HG03097 (cell line): ENCODE measurements around the gene DACT2.
"Not testable (repeated sequence)": the region's sequence is repeated elsewhere in the genome, so short reads cannot be mapped to it uniquely, and the experiment has no call there.

ENCODE experiments used
- ATAC-seq: cut with Tn5 transposase; IDR thresholded peaks from one replicate; pipeline ENCODE4 v1.9.1; 2021; ENCODE audit not compliant: unreplicated experiment, low FRiP score

DACT2 gene, protein sequence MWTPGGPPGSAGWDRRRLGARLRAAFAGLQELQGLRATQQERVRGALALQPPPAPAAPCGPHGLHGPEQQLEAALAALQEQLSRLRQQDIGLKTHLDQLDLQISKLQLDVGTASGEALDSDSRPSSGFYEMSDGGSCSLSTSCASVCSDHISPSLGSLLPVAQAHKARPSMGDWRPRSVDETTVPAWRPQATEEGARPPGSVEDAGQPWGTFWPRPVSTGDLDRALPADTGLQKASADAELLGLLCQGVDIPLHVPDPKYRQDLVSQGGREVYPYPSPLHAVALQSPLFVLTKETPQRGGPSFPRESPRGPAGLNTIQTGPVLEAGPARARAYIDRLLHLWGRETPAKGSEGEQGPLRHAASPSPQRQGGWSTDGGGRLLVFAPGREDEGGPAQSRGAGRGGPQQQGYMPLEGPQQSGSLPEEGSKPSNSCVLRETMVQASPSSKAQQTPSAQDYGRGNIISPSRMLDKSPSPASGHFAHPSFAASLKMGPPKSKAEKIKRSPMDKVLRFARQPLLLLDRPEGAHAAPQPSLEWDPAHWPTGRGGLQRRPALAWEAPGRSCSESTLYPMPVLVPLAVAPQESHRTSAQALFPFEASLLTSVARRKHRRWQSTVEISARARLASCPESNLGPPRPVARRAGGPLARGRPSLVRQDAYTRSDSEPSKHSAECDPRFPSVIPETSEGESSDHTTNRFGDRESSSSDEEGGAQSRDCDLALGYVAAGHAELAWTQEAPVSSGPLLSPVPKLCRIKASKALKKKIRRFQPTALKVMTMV

DNA sequence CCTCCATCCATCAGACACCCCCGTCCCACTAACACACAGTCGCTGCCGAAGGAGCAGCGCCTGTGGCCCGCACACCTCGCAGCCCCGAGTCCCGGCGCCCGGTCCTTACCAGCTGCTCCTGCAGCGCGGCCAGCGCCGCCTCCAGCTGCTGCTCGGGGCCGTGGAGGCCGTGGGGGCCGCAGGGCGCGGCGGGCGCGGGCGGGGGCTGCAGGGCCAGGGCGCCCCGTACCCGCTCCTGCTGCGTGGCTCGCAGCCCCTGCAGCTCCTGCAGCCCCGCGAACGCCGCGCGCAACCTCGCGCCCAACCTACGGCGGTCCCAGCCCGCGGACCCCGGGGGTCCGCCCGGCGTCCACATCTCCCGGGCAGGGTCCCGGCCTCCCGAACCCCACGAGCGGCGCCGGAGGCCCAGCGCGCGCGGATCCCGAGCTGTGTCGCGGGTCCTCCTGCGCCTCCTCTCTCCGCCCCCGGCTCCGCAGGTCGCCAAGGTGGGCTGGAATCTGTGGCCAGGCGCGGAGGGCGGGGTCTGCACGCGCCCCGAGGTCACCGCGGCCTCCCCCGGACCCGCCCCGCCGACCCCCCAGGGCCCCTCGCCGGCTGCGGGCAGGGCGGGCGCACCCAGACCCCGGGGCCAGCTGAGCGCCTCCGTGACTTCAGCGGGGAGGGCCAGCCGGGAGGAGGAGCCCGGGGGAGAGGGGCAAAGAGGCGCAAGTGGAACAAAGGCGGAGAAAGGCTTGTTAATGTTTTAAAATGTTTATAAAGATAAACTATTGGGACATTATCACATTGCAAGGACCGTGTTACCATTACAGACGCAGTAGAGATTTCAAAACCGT is at the start of gene DACT2:
Gene DACT2, minus strand, starts transcription at position 499 of the 833 bp plus-strand sequence. Its CDS starts 144 bp downstream, at position 355.
- ATAC-seq, result no peak

DNA sequence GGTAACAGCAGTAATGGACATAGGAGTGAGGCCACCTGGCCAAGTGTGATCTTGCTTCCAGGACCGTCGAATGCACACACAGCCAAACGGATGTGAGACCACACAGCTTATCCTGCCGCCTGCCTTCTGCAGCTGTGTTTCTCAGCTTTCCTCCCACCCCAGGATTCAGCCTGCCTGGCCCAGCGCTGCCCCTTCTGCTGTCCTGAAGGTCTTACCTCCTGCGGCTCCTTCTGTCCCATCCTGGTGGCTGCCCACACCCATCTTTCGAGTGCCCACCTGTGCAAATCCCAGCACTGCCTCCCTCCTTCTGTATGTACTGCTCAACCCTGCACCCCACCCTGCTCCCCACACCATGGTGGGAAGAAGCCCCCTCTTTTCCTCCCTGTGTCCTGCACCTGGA is 49.4 kb upstream of the DACT2 start:
- no peak for ATAC-seq

DNA sequence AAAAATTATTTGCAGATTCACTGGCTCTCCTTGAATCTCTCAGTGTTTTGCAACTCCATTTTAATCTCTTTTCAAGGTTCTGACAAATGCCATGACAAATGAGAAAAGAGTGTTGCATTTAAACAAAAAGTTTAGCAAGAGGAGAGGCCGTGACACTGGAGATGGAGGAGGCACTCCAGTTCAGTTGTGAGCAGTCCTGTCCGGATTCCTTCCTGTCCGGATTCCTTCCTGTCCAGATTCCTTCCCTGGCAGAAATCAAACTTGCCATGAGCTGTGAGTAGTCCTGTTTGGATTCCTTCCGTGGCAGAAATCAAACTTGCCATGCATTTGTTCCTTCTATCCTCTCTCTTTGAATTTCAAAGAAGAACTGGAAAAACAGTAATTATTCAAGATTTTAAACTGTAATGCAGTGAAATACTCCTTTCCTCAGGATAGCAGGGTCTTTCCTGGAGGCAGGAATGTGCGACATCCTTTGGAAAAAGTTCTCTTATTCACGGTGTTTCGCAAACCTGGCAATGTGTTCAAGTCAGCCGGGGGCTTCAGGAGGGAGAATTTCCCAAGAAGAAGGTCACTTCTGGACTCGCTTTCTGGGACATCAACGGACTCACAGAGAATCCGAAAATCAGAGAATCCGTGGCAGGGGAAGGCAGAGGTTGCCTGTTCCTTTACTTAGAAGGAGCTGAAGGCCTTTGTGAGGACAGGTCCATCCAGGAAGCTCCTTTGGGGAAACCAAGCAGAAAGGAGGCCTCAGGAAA is 48.7 kb upstream of the DACT2 start:
- no peak for ATAC-seq

DNA sequence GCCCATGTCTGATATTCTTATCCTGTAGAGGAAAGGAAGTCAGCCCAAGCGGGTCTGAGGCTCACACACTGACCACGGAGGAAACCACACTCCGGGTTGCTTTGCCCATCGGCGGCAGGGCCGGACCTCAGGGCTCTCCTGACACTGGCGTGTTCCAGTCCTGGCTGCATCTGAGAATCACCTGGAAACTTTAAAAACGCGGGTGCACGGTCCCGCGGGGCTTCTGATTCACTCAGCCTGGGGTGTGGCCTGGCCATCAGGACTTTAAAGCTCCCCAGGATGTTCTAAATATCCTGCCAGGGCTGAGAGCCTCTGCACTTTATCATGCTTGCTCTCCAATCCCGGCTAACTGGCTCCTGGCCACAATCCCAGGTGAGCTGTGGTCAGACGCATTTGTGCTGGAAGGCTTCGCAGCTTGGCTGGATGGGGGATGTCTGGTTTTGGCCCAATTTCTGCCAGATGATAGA is 47.7 kb upstream of the DACT2 start:
- ATAC-seq, result no peak

DNA sequence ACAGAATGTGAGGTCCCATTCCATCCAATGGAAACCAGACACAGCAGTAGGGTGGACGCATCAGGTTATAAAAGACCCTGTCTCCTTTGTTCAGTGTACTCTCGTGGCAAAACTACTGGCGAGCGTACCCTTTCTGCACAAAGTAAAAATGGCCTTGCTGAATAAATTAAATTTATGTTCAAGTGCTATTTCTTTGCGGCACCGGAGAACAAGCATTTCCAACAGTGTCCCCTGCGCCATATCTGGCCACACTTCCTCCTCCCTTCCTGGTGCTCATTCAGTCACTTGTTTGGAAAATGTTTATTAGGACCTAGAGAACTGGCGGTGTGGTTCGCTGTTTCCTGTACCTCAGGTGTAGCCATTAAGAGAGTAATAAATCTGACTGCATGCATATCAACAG is 46.9 kb upstream of the DACT2 start:
- no peak for ATAC-seq

DNA sequence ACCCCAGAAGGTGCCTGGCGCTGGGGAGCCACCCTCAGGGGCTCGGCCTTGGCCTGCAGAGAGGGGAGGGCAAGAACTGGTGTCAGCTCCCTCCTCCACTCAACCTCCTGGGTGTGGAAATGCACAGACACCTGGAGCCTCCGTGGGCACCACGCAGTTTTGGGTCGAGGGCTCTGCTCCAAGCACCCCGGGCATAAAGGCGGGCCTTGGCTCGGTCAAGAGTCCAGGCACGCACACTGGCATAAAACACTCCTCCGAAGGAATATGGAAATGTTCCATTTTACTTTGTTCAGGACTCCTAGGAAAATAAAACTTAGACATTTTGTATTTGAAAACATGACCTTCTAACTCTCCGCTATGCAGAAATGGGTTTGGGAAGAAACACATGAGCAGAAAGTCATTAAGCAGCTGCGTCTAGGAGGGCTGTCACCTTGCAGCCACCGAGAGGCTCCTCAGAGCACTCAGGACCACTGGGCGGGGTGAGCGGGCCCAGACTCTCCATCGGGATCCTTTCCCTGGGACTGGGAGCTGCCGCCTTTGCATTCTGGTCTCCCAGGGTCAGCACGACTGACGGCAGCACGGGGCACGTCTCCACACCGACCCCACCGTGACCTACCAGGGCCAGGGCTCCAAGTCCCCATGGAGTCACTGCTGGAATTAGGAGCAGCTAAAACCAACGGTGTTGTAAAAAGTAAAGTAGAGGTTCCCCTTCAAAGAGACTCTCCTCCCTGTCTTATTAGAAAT is 46.0 kb upstream of the DACT2 start:
- no peak for ATAC-seq

DNA sequence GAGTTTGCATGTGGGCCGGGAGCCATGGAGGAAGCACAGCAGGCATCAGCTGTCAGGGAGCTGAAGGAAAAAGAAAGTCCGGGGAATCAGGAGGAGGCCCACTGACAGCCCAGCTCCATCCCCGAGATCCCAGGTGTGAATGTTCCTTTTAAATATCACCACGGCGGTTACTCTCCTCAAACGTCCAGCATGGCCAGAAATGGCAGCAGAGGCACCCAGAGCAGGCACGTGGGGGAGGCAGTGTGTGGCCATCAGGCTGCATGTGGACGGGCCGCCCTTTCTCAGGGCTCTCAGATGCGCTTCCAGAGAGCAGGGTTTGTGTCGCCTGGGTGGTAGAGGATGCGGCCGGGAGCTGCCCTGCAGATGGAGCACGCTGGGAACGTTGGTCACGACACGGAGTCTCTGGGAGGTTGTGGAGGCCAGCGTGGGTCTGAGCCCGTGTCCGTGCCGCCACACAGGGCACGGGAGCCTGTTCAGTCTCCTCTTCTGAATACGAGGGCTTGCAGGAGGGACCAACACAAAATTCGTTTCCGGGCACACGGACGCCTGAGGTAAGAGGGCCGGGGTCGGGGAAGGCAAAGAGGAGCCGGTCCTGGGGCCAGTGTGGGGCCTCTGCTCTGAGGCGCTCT is 45.3 kb upstream of the DACT2 start:
- no peak for ATAC-seq

DNA sequence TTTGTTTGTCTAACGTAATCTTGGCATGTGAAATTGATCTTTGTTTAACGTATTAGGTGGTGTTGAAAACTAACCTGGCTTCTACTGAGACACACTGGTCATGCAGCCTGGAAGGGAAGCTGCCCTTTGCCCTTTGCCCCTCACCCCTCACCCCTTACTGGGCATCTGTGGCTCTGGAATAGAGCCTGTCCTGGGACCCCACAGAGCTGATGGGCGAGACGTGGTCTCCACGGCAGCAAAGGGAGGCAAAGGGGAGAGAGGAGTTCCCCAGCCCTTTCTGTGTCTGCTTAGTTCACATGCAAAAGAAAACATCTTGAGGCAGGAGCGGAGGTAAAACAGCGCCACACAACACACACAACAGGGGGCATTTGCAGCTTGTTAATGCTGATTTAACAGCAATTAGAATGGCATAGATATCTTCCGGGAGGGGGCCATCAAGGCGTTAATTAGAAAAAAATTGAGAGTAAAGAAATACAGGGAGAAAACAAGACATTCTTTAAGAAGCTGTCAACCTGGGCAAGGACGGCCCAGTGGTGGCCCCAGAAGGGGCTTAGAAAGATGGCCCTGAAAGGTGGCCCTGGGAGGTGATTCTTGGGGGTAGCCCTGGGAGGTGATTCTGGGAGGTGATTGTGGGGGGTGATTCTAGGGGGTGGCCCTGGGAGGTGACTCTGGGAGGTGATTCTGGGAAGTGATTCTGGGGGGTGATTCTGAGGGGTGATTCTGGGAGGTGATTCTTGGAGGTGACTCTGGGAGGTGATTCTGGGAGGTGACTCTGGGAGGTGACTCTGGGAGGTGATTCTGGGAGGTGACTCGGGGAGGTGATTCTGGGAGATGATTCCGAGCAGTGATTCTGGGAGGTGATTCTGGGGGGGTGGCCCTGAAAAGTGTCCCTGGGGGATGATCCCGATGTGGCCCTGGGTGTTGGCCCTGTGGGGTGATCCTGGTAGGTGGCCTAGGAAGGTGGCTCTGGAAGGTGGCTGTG is 44.5 kb upstream of the DACT2 start:
- no peak for ATAC-seq

DNA sequence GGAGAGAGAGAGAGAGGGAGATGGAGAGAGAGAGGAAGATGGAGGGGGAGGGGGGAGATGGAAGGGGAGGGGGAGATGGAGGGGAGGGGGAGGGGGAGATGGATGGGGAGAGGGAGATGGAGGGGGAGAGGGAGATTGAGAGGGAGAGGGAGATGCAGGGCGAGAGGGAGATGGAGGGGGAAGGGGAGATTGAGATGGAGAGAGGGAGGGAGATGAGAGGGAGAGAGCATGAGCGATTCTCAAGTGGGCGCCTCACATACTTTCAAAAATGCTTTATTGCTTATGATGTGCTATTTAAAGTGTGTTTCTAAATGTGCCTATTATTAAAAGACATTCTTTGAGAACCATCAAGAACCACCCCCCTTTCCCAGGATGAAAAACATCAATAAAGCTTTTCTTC is 43.7 kb upstream of the DACT2 start:
- no peak for ATAC-seq

DNA sequence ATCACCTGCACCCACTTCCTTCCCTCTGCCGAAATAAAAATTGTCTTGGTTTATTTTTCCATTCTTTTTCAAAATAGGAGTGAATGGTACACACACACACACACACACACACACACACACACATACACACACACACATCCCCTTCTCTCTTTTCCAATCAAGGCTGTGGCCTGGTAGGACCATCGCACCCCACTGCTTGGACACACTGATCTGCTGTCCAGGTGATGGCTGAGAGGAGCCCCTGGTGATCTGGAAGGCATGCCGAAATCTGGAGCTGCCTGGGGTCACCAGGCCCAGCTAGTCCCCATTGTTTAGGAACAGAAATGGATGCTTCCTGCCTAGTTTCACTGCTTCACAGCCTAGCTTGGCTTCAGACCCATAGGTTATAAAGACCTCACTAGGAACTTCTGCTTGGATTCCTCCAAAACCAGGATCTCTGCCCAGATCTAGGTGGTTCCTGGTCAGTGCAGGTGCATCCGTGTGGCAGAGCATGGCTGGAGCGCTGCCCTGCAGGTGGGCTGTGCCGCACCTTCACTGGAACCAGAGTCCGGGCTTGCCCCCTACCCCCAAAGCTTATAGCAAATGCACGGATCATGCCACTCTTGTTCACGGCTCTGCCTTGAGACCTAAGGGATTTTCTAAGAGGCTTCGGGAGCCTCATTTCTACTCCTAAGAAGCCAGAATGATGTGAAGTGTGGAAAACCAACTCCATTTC is 42.9 kb upstream of the DACT2 start:
- ATAC-seq, result no peak

DNA sequence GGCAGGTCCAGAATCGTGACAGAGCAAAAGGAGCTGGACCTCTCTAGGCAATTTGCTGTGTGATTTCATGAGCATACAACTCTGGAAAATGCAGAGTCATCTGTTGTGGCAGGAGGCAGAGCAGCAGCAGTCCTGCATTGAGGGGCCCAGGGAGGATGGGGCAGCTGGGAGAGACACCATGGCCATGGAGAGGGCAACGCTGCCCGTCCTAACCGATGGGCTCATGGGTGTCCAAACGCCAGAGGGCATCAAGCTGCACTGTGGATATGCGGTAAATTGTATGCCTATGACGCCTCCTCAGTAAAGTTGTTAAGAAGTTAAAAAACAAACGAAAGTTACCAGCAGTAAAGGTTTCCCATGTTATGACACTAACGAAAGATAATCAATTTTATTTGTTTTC is 42.2 kb upstream of the DACT2 start:
- ATAC-seq, result no peak

DNA sequence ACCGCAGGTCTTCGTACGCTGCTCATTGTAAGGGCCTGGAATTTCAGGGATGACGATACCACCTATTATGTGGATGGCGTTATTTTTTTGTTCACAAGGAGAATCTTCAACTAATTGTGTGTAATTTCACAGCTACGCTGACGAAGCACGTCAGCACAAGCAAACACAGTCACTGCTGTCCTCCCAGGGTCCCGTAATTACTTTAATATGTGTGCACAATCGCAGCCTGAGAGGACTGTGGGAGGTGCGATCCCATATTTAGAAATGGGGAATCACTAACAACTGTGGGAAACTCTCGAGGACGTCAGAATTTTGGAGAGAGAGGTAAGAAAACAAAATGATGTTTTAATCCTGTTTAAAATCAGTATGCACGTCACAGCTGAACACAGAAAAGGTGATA is 40.2 kb upstream of the DACT2 start:
- no peak for ATAC-seq

DNA sequence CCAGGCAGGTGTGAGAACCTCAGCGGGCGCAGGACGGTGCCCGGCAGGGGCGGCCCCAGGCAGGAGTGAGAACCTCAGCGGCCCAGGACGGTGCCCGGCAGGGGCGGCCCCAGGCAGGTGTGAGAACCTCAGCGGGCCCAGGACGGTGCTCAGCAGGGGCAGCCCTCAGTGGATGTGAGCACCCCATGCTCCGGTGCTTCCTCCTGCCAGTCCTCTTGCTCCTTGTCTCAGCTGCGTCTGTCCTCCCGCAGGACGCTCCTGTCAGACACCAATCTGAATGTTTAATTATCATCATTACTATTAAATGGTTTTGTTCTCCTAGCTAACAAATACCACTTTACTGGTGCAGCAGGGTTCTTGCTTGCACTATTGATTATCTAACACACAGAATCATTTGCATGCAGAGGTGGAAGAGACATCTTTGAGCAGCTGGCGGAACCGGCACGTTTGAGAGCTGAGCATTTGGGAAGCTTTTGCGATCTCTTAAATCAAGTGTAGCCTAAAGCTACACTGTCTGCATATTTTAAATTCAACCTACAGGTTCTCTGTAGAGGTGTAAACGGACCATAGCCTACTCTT is 39.4 kb upstream of the DACT2 start:
- ATAC-seq, result no peak

DNA sequence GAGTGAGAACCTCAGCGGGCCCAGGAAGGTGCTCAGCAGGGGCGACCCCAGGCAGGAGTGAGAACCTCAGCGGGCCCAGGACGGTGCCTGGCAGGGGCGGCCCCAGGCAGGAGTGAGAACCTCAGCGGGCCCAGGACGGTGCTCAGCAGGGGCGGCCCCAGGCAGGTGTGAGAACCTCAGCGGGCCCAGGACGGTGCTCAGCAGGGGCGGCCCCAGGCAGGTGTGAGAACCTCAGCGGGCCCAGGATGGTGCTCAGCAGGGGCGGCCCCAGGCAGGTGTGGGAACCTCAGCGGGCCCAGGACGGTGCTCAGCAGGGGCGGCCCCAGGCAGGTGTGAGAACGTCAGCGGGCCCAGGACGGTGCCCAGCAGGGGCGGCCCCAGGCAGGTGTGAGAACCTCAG is 37.3 kb upstream of the DACT2 start:
- not testable (repeated sequence) for ATAC-seq

DNA sequence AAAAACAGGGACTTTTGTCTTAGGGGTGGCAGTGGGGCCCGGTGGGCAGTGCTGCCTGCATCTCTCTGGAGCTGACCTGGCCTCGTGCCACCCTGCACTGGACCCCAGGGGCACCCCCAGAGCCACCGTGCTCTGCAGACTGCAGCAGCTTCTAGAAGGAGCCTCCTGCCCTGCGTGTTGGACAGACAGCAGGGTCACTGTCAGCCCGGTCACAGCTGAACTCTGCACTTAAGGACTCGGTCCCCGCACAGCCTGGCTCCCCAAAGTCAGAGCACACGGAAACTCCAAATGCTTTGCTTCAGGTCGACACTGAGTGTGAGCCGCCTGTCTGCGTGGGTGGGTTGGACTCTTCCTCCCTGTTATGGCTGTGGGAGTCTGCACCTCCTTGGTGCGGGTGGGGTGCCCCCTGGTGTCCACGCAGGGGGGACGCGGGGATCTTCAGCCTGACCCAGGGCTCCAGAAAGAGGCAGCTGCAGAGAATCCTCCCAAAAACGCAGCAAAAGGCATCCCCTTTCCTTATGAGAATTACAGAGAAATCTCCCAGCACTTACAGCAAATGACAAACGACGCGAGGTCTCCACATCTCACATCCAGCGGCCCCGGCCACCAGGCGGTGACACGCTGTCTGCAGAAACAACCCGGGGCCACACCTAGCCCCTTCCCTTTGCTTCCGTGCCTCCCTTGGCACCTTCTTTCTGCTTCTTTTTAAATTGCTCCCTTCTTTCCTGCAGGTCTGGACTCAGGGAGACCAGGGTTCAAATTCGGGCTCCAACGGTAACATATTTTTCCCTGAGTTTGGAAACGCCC is 36.3 kb upstream of the DACT2 start:
- ATAC-seq, result no peak

DNA sequence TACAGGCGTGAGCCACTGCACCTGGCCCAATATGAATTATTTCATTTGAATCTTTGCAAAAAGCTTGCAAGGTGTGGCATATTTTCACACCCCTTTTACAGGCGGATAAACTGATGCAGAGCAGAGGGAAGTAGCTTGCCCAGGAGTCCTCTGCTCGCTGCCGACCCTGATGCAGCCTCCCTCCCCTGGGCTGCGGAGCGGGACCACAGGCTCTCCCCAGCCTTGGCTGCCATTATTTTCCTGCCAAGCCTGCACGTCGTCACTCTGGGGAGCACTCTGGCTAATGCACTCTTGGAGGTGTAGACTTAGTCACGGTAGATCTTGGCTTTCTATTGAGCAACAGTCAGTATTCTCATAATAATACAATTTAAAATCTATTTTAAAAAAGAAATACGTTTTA is 34.8 kb upstream of the DACT2 start:
- no peak for ATAC-seq
